GM10266 (cell line): ENCODE results near the gene FAR1.

Experiments used
- DNase-seq: peaks from one replicate; pipeline ENCODE4 v3.0.0; 2012; ENCODE audit errors: extremely low spot score
- TF ChIP-seq, protein P1 (sequence below): IDR thresholded peaks from 2 replicates; pipeline ENCODE4 v1.5.1; 2012; ENCODE audit warnings: mild to moderate bottlenecking, low read depth; ENCODE audit not compliant: control insufficient read depth, insufficient read depth; ENCODE audit errors: missing control alignments

The FAR1 gene

DNA sequence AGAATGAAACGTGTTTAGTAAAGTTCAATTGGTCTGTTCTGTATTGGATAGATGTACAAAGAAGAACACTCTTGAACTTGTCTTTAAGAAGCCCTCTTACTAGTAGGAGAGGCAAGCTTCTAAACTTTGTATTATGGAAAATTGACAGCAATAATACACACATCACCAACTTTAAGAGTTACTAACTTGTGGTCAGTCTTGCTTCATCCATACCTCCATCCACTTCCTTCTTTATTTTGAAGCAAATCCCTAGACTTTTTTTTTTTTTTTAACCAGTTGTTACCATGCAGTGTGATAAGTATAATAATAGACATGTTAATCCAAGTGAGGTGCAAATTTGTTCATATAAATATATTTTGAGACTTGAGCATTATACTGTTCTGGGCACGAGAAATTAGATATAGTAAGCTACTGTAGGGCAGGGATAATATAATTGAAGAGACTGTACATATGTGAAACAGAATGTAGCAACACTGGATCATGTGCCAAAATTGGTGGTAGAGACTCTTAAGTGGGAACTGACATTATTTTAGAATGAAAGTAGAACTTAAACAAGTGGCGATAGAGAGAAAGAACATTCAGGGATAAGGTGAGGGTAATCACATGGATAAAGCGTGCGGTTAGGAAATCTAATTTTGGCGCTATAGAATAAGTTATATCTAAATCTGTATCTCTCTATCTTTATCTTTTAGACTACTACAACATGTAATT is 6.5 kb downstream of the FAR1 start:
- no peak for DNase-seq
- TF ChIP-seq, protein P1, sequence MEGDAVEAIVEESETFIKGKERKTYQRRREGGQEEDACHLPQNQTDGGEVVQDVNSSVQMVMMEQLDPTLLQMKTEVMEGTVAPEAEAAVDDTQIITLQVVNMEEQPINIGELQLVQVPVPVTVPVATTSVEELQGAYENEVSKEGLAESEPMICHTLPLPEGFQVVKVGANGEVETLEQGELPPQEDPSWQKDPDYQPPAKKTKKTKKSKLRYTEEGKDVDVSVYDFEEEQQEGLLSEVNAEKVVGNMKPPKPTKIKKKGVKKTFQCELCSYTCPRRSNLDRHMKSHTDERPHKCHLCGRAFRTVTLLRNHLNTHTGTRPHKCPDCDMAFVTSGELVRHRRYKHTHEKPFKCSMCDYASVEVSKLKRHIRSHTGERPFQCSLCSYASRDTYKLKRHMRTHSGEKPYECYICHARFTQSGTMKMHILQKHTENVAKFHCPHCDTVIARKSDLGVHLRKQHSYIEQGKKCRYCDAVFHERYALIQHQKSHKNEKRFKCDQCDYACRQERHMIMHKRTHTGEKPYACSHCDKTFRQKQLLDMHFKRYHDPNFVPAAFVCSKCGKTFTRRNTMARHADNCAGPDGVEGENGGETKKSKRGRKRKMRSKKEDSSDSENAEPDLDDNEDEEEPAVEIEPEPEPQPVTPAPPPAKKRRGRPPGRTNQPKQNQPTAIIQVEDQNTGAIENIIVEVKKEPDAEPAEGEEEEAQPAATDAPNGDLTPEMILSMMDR = no peak

DNA sequence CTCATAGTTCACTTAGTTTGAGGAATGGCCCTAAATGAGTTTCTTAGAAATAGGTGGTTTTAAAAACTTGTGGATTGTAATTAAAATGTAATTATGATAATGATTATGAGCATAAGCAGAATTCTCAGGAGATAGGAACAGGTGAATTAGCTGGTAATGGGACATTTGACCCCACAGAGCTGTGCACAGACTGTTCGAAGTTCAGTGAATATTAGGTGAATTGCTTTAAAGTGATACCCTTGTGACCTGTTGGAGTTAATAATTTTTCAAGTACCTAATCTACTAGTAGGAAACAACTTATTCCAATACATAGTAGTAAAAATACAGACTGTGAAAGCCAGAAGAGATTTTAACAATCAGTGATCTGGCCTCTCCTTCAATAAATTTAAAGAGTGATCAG is 8.1 kb downstream of the FAR1 start:
- TF ChIP-seq, protein P1 = no peak
- no peak for DNase-seq

DNA sequence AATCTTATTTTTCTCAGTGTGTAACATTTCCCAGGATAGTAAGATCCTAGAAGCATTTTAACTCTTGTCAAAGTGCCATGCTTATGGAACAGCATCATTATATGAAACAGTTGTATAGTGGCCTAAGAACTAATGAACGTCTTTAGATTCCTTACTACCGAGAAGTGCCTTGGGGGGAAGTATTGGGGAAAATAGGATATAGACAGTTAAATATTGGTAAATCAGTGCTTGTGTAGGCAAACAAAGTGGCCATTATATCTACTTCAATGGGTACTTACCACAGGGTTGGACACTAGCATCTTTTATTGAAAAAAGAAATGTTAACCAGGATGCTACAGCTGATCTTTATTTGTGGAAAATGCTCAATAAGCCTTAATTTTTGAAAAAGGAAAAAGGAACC is 11.3 kb downstream of the FAR1 start:
- TF ChIP-seq, protein P1 = no peak
- no peak for DNase-seq

DNA sequence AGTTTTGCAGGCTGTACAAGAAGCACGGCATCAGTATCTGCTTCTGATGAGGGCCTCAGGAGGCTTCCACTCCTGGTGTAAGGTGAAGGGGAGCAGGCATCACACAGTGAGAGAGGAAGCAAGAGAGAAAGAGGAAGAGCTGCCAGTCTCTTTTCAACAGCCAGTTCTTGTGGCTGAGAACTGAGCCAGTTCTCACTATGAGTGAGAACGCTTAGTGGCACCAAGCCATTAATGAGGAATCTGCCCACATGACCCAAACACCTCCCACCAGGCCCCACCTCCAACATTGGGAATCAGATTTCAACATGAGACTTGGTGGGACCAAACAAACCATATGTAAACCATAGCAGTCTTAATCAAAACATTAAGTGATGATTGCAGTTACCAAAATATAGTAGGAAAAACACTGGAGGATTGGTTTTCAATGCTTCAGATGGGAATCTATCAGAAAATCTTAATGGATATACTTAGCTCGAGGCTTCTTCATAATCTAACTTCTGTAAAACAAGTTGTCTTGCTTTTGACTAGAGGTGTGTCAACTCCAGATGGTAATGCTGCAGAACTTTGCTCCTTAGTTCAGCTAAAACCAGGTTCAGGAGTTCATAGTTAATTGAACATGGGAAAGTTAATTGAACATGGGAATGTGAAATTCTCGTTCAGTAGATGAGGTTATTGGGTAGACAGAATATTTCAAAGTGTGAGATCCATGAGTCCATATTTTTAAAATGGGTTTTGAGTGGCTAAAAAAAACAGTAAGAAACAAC is 12.2 kb downstream of the FAR1 start:
- no peak for DNase-seq

DNA sequence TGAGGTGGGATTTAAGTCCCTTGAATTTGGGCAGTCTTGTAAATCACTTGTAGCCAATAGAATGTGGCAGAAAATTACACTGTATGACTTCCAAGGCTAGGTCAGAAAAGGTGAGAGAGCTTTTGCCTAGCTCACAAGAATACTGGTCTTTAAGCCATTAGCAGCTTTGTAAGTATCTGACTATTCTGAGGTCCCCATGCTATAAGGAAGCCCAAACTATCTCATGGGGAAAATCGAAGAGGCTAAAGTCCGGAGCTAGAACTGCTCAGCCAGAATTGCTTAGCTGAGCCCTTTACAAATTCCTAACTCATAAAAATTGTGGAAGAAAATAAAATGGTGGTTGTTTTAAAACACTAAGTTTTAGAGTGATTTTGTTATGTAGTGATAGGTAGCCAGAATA is 13.0 kb downstream of the FAR1 start:
- TF ChIP-seq, protein P1 = no peak
- DNase-seq = no peak

More for the DNA sequence above, 12.2 kb downstream of the FAR1 start:
- TF ChIP-seq, protein P1 = no peak

DNA sequence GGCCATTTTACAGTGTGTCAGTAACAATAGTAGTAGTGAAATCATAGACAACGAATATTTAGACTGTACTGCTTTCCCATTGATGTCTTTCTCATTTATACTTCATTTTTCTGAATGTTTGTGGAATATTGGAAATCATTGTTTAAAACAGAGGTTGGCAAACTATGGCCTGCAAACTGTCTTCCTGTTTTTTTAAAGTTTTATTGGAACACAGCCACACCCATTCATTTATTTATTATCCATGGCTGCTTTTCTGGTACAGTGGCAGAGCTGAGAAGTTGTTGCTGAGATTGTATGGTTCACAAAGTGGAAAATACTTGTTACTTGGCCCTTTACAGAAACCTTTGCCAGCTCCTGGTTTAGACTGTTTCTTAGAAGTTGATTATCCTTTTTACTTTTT is 13.7 kb downstream of the FAR1 start:
- TF ChIP-seq, protein P1 = no peak
- DNase-seq = no peak
